Esophagus squamous epithelium (tissue), 4 donors: Measurements from ENCODE around the gene ERCC1.

Experiments
- CTCF ChIP-seq, 6 experiments: fragments of 450-650 bp in 4 of 6; fragments of 200-600 bp in 2 of 6; sonication (generic) in 2 of 6; IDR thresholded peaks; one replicate each; pipeline ENCODE4 v1.5.1; 2016 to 2019; ENCODE audit warnings: antibody characterized with exemption in 6 of 6, mild to moderate bottlenecking in 4 of 6, moderate library complexity in 4 of 6
- POLR2A ChIP-seq, 4 donors: fragments of 450-650 bp; IDR thresholded peaks; one replicate each; pipeline ENCODE4 v1.6.1; 2017; ENCODE audit warnings: antibody characterized with exemption in 4 of 4, mild to moderate bottlenecking in 4 of 4, moderate library complexity in 3 of 4

- TF ChIP-seq POLR2A (IDR thresholded peaks at IDR 0.05): no peak
- TF ChIP-seq CTCF (IDR thresholded peaks at IDR 0.05): no peak
Observed at GRCh38 chr19:45463241-45463640, 39.5 kb upstream of the ERCC1 start.
